HepG2 (cell line): ENCODE results near the gene WNK4. TPM values are rescaled to one million over a fixed set of nuclear protein-coding genes. Genes with fewer than 3 reads are reported as not detected.

ENCODE experiments used
- ARID3A ChIP-seq: IDR thresholded peaks from 2 replicates; pipeline ENCODE4 v1.6.1; 2012; ENCODE audit warnings: low read depth, low read length, improper control_type of control experiment
- ATAD3A ChIP-seq: sonication (generic); formaldehyde crosslinking; IDR thresholded peaks from 2 replicates; pipeline ENCODE4 v1.4.0; 2020; ENCODE audit warnings: missing genetic modification reagents
- ATF3 ChIP-seq: sonication (generic); formaldehyde crosslinking; IDR thresholded peaks from 2 replicates; pipeline ENCODE4 v1.4.0; 2020; ENCODE audit warnings: missing genetic modification reagents
- BCL6 ChIP-seq: IDR thresholded peaks from 2 replicates; pipeline ENCODE4 v1.6.1; 2016; ENCODE audit warnings: missing genetic modification reagents, missing compliant biosample characterization
- CC2D1A ChIP-seq: sonication (generic); formaldehyde crosslinking; IDR thresholded peaks from 2 replicates; pipeline ENCODE4 v1.8.1; 2023; ENCODE audit warnings: mild to moderate bottlenecking, missing genetic modification reagents
- DRAP1 ChIP-seq: IDR thresholded peaks from 2 replicates; pipeline ENCODE4 v1.6.1; 2016; ENCODE audit warnings: missing genetic modification reagents, missing compliant biosample characterization
- FOXA3 ChIP-seq: IDR thresholded peaks from 2 replicates; pipeline ENCODE4 v1.6.1; 2016; ENCODE audit warnings: missing genetic modification reagents, missing compliant biosample characterization
- NFE2 ChIP-seq: sonication (generic); formaldehyde crosslinking; IDR thresholded peaks from 2 replicates; pipeline ENCODE4 v1.4.0; 2020; ENCODE audit warnings: missing genetic modification reagents
- SALL1 ChIP-seq: sonication (generic); formaldehyde crosslinking; IDR thresholded peaks from 2 replicates; pipeline ENCODE4 v1.8.0; 2022; ENCODE audit warnings: mild to moderate bottlenecking, missing genetic modification reagents
- SAP130 ChIP-seq: IDR thresholded peaks from 2 replicates; pipeline ENCODE4 v1.6.1; 2016; ENCODE audit warnings: low read depth
- SMYD3 ChIP-seq: sonication (generic); formaldehyde crosslinking; IDR thresholded peaks from 2 replicates; pipeline ENCODE4 v1.8.1; 2023; ENCODE audit warnings: mild to moderate bottlenecking, missing genetic modification reagents
- TARDBP ChIP-seq: sonication (generic); formaldehyde crosslinking; IDR thresholded peaks from 2 replicates; pipeline ENCODE4 v1.8.0; 2022; ENCODE audit warnings: mild to moderate bottlenecking, missing genetic modification reagents
- TCF7L2 ChIP-seq: IDR thresholded peaks from 2 replicates; pipeline ENCODE4 v1.6.1; 2011; ENCODE audit warnings: mild to moderate bottlenecking, low read depth, low read length, moderate library complexity
- ZBTB34 ChIP-seq: sonication (generic); formaldehyde crosslinking; IDR thresholded peaks from 2 replicates; pipeline ENCODE4 v1.8.0; 2022; ENCODE audit warnings: mild to moderate bottlenecking, missing genetic modification reagents
- ZBTB44 ChIP-seq: sonication (generic); formaldehyde crosslinking; IDR thresholded peaks from 2 replicates; pipeline ENCODE4 v1.4.0; 2020; ENCODE audit warnings: missing genetic modification reagents
- ZMYM4 ChIP-seq: sonication (generic); formaldehyde crosslinking; IDR thresholded peaks from 2 replicates; pipeline ENCODE4 v1.8.1; 2023; ENCODE audit warnings: mild to moderate bottlenecking, missing genetic modification reagents
- ZNF232 ChIP-seq: sonication (generic); formaldehyde crosslinking; IDR thresholded peaks from 2 replicates; pipeline ENCODE4 v1.4.0; 2020; ENCODE audit warnings: missing genetic modification reagents, borderline replicate concordance
- ZNF24 ChIP-seq: fragments of 450-650 bp; IDR thresholded peaks from 2 replicates; pipeline ENCODE4 v1.6.1; 2017; ENCODE audit warnings: antibody characterized with exemption, mild to moderate bottlenecking
- ZNF281 ChIP-seq: sonication (generic); formaldehyde crosslinking; IDR thresholded peaks from 2 replicates; pipeline ENCODE4 v1.4.0; 2020; ENCODE audit warnings: missing genetic modification reagents, borderline replicate concordance
- ZNF331 ChIP-seq: sonication (generic); formaldehyde crosslinking; IDR thresholded peaks from 2 replicates; pipeline ENCODE4 v1.4.0; 2020; ENCODE audit warnings: missing genetic modification reagents
- ZNF362 ChIP-seq: sonication (generic); formaldehyde crosslinking; IDR thresholded peaks from 2 replicates; pipeline ENCODE4 v1.4.0; 2020; ENCODE audit warnings: missing genetic modification reagents, mild to moderate bottlenecking, borderline replicate concordance
- polyA plus RNA-seq, 8 experiments: library from polyadenylated mRNA; depleted of rRNA in 3 of 8; stranded (reverse) in 7 of 8; unstranded in 1 of 8; fragments of >200 nt; fragmentation: Illumina TruSeq in 4 of 8; extraction: Trizol in 4 of 8; gene quantifications; 2 replicates each; pipeline versions ENCODE4 v1.2.1 to v1.2.3, GENCODE V29; 2011 to 2016; ENCODE audit warnings: low read depth in 4 of 8, missing spikeins in 1 of 8, mixed read lengths in 1 of 8; ENCODE audit not compliant: insufficient read depth in 1 of 8
- total RNA-seq, 5 experiments: library from RNA; depleted of rRNA; stranded (reverse); fragments of >200 nt; fragmentation: Illumina TruSeq; extraction: Trizol; gene quantifications; 2 replicates each; pipeline ENCODE4 v1.2.3, GENCODE V29; 2016; ENCODE audit warnings: low read depth in 1 of 5

The WNK4 gene
- total and polyA plus RNA-seq, 2 of the 13 experiments (the other 11 are each of a cell fraction or from before 2014, with no cell fraction given), result 2.7 to 13.7 TPM

- TF ChIP-seq TARDBP (0 out of 2 replicates have a peak, but pooled peaks have one; percentile 48), TCF7L2 (no peak), ZBTB34 (CRISPR knock-in tag) (0 out of 2 replicates have a peak, but pooled peaks have one; percentile 46), ZNF232 (CRISPR knock-in tag) (no peak), FOXA3 (CRISPR knock-in tag) (peak; percentile 32), ARID3A (peak; percentile 86; the same call in 1 of the 2 replicates), SALL1 (peak; percentile 19; the same call in 1 of the 2 replicates), ZNF281 (CRISPR knock-in tag) (0 out of 2 replicates have a peak, but pooled peaks have one; percentile 24), ZBTB44 (CRISPR knock-in tag) (no peak), ATF3 (CRISPR knock-in tag) (no peak), ZNF362 (CRISPR knock-in tag) (peak; percentile 82; the same call in 1 of the 2 replicates), NFE2 (no peak), SMYD3 (CRISPR knock-in tag) (0 out of 2 replicates have a peak, but pooled peaks have one; percentile 31), DRAP1 (CRISPR knock-in tag) (0 out of 2 replicates have a peak, but pooled peaks have one; percentile 5), ATAD3A (CRISPR knock-in tag) (no peak), ZNF331 (CRISPR knock-in tag) (no peak), BCL6 (CRISPR knock-in tag) (peak; percentile 70; the same call in 1 of the 2 replicates), ZNF24 (peak; percentile 70; the same call in 1 of the 2 replicates), CC2D1A (CRISPR knock-in tag) (no peak), ZMYM4 (CRISPR knock-in tag) (no peak), SAP130 (CRISPR knock-in tag) (no peak)
Observed at GRCh38 chr17:42804918-42805367, 24.5 kb downstream of the WNK4 start (continued).
